Peyer's patch (tissue), 4 donors: Measurements from ENCODE around the gene PDGFD. TPM values are rescaled to one million over a fixed set of nuclear protein-coding genes. Genes with fewer than 3 reads are reported as not detected.

Source experiments
- DNase-seq, 3 donors: peaks; one replicate each; pipeline ENCODE4 v3.0.0-alpha.2; 2017 to 2019
- H3K27ac ChIP-seq, 4 donors: fragments of 200-600 bp; sonication (generic); one replicate each; pipeline ENCODE4 v1.5.1; 2016 to 2019
- H3K27me3 ChIP-seq, 2 donors: fragments of 200-600 bp; sonication (generic); one replicate each; pipeline ENCODE4 v1.5.1; 2019
- H3K36me3 ChIP-seq, 3 donors: fragments of 200-600 bp; sonication (generic); one replicate each; pipeline ENCODE4 v1.5.1; 2016 to 2019
- H3K4me1 ChIP-seq, 4 donors: fragments of 200-600 bp; sonication (generic); one replicate each; pipeline ENCODE4 v1.5.1; 2016 to 2019
- H3K4me3 ChIP-seq, 4 donors: fragments of 200-600 bp; sonication (generic); 1 replicate in 3 of 4; 2 replicates in 1 of 4; pipeline ENCODE4 v1.5.1; 2016 to 2019; ENCODE audit warnings: mild to moderate bottlenecking in 1 of 4
- H3K9me3 ChIP-seq, 4 donors: fragments of 200-600 bp; sonication (generic); one replicate each; pipeline ENCODE4 v1.5.1; 2016 to 2019; ENCODE audit warnings: mild to moderate bottlenecking in 1 of 4
- POLR2A ChIP-seq, 2 donors: fragments of 450-650 bp; IDR thresholded peaks; one replicate each; pipeline ENCODE4 v1.5.1; 2017; ENCODE audit warnings: antibody characterized with exemption in 2 of 2, mild to moderate bottlenecking in 2 of 2, moderate library complexity in 2 of 2
- total RNA-seq, 4 donors: library from RNA; depleted of rRNA; stranded (reverse); fragments of >200 nt; gene quantifications; one replicate each; pipeline ENCODE4 v1.1.0, GENCODE V29; 2016
- TF ChIP-seq, protein P1 (sequence below), 6 experiments: fragments of 450-650 bp in 4 of 6; fragments of 200-600 bp in 2 of 6; sonication (generic) in 1 of 6; IDR thresholded peaks; one replicate each; pipeline ENCODE4 v1.5.1; 2017 to 2019; ENCODE audit warnings: antibody characterized with exemption in 6 of 6, mild to moderate bottlenecking in 3 of 6, moderate library complexity in 1 of 6

Gene PDGFD
- total RNA-seq, 4 donors from 2014 or later, result 0.83 to 1.9 (median 1.7) TPM

DNA sequence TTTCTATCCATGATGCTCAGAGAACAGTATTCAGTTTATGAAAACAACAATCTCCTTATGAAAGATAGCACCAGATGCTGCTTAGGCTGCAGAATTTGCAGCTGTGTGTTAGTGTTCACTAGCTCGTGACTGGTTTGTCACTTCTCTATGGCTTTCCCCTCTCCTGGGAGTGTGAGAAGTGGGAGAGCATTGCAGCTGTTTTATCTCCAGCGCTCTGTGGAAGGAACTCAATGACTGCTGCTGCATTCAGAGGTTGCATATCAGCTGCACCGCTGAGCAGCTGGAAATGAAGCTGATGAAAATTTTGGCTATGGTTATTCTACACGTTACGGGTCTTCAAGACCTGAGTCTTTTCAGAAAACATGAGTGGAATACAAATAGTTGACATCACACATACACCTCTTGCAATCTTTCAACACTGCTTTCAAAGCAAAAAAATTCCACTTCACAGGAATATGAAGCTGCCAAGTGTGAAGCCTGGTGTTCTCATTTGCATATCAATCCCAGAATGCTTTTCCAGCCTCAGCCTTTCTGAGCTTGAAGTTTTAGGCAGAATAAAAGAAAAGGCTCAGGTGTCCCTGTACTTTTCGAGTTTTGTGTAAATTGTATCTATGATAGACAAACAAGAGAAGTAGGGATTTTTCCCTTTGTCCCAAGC is 276.8 kb downstream of the PDGFD start:
- Histone ChIP-seq H3K27me3 (no peaks in the 10 kb centered on the region), H3K27ac (no peak overlapping the region), H3K9me3 (no peaks in the 10 kb centered on the region), H3K4me3 (no peak overlapping the region), H3K36me3 (no peaks in the 10 kb centered on the region), H3K4me1 (no peaks in the 10 kb centered on the region)
- DNase-seq, result no peak
- TF ChIP-seq, protein P1, sequence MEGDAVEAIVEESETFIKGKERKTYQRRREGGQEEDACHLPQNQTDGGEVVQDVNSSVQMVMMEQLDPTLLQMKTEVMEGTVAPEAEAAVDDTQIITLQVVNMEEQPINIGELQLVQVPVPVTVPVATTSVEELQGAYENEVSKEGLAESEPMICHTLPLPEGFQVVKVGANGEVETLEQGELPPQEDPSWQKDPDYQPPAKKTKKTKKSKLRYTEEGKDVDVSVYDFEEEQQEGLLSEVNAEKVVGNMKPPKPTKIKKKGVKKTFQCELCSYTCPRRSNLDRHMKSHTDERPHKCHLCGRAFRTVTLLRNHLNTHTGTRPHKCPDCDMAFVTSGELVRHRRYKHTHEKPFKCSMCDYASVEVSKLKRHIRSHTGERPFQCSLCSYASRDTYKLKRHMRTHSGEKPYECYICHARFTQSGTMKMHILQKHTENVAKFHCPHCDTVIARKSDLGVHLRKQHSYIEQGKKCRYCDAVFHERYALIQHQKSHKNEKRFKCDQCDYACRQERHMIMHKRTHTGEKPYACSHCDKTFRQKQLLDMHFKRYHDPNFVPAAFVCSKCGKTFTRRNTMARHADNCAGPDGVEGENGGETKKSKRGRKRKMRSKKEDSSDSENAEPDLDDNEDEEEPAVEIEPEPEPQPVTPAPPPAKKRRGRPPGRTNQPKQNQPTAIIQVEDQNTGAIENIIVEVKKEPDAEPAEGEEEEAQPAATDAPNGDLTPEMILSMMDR (IDR thresholded peaks at IDR 0.05), result no peak
- no peak for TF ChIP-seq POLR2A (IDR thresholded peaks at IDR 0.05)

DNA sequence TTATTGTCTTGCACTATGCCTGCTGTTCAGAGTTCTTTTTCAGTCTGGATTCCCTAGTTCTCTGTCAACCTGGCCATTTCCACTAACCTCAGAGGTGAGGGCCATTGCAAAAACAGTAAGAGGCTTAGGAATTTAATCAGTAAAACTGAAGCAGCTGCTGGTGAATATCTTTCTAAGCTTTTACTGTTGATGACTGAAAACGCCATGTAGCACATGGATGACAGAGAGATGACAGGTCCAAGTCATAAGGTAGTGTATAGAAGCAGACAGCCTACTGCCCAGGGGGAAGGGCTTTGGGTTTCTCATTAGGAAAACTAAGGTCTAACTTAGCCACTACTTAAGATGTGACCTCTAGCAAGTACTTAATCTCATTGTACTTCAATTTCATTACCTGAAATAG is 280.1 kb downstream of the PDGFD start:
- no peak for TF ChIP-seq POLR2A (IDR thresholded peaks at IDR 0.05)
- TF ChIP-seq, protein P1 (IDR thresholded peaks at IDR 0.05), result no peak
- no peak for DNase-seq
- H3K27me3 ChIP-seq, result no peaks in the 10 kb centered on the region
- H3K36me3 ChIP-seq, result no peaks in the 10 kb centered on the region
- H3K9me3 ChIP-seq, result no peaks in the 10 kb centered on the region
- H3K27ac ChIP-seq, result no peak overlapping the region
- H3K4me1 ChIP-seq, result no peaks in the 10 kb centered on the region
- H3K4me3 ChIP-seq, result no peak overlapping the region

DNA sequence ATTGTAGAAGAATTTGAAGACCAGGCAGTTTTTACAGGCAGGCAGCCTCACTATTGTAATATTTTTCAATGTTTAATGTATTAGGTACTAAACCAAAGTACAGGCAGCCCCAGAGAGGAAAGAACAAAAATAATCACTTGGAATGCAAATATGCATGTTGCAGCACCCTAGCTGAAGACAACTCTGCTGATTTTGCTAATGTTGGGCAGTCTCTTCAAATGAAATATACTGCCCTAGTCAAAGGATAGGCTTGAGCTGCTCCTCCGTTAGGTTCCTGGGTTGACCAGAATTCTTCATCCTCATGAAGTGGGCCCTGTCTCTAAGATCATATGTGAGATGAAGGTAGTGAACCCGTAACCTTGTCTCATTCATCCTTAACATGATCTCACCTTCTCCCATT is 280.7 kb downstream of the PDGFD start:
- DNase-seq, result no peak
- H3K27me3 ChIP-seq, result no peaks in the 10 kb centered on the region
- H3K4me1 ChIP-seq, result no peaks in the 10 kb centered on the region
- H3K27ac ChIP-seq, result no peak overlapping the region
- no peaks in the 10 kb centered on the region for H3K9me3 ChIP-seq
- H3K36me3 ChIP-seq, result no peaks in the 10 kb centered on the region
- no peak for TF ChIP-seq POLR2A (IDR thresholded peaks at IDR 0.05)
- TF ChIP-seq, protein P1 (IDR thresholded peaks at IDR 0.05), result no peak
- H3K4me3 ChIP-seq, result no peak overlapping the region

DNA sequence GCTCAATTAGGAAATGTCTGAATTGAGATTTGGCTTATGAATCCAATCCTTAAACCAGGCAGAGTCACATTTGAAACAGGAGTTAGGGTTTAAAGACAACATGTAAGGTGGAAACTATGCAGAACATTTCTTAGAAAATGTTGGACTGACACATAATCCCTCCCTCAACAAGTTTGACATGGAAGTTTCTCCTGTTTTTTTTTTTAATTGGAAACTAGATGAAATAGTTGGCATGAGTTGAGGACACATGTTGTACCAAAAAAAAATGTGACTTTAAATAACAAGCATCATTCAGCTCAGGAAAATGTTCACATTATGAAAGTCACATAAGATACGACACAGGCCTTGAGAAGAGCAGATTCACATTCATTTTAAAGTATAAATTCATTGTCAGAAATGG is 282.4 kb downstream of the PDGFD start:
- Histone ChIP-seq H3K27ac (no peak overlapping the region), H3K4me1 (no peaks in the 10 kb centered on the region), H3K36me3 (no peaks in the 10 kb centered on the region), H3K4me3 (no peak overlapping the region), H3K9me3 (no peaks in the 10 kb centered on the region), H3K27me3 (no peaks in the 10 kb centered on the region)
- TF ChIP-seq POLR2A (IDR thresholded peaks at IDR 0.05), result no peak
- TF ChIP-seq, protein P1 (IDR thresholded peaks at IDR 0.05), result no peak
- no peak for DNase-seq

DNA sequence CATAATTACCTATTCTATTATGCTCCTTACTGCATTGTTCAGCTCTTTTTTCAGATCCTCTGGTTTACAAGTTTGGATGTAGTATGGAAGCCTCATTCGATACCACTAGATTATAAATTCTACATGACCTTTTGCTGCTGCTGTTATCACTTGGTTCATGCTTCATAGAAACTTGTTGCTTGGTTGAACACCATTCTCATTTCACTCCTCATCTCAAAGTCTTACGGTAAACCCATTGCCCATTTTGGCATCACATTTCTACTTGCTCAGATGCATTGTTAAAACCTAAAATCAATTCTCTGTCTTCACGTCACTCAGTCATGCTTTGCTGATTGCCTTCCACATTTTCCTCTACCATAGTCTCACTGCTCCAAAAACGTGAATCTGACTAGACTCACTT is 283.0 kb downstream of the PDGFD start:
- Histone ChIP-seq H3K36me3 (no peaks in the 10 kb centered on the region), H3K4me1 (no peaks in the 10 kb centered on the region), H3K4me3 (no peak overlapping the region), H3K27me3 (no peaks in the 10 kb centered on the region), H3K9me3 (no peaks in the 10 kb centered on the region), H3K27ac (no peak overlapping the region)
- DNase-seq, result no peak
- TF ChIP-seq, protein P1 (IDR thresholded peaks at IDR 0.05), result no peak
- TF ChIP-seq POLR2A (IDR thresholded peaks at IDR 0.05), result no peak

DNA sequence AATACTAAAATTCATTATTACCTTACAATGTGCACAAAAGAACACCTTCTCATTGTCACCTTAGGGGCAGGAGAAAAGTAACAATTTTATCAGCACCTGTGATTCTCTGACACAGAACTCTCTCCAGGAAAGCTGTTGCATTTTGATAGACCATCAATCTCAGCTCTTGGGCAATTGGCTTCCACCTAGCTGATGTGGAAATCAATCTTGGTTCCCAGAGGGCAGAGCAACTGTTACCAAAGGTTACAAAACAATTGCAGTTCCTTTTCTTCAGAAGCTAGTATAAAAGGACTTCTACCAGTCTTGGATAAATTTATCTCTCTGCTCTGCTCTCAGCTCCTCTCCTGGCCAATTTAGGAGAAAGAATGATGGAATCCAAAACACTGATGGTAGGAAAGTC is 285.3 kb downstream of the PDGFD start:
- no peak overlapping the region for H3K4me3 ChIP-seq
- no peak for DNase-seq
- TF ChIP-seq, protein P1 (IDR thresholded peaks at IDR 0.05), result no peak
- TF ChIP-seq POLR2A (IDR thresholded peaks at IDR 0.05), result no peak
- H3K27me3 ChIP-seq, result no peaks in the 10 kb centered on the region
- no peaks in the 10 kb centered on the region for H3K9me3 ChIP-seq
- no peaks in the 10 kb centered on the region for H3K36me3 ChIP-seq
- no peak overlapping the region for H3K27ac ChIP-seq
- H3K4me1 ChIP-seq, result no peaks in the 10 kb centered on the region
